ENCODE measurements around the gene MPL.

MPL gene

GRCh38 chr1:43306688-43307457 lies 30.7 kb upstream of the MPL start:
- DNase-seq: no peak

GRCh38 chr1:43307458-43308158 lies 30.0 kb upstream of the MPL start:
- no peak for DNase-seq

- no peak for DNase-seq
Measured at GRCh38 chr1:43308635-43309404, 28.8 kb upstream of the MPL start.

GRCh38 chr1:43309405-43310025 lies 28.1 kb upstream of the MPL start:
- no peak for DNase-seq

GRCh38 chr1:43311521-43311920 lies 26.1 kb upstream of the MPL start:
- no peak for DNase-seq

- no peak for DNase-seq
Measured at GRCh38 chr1:43312212-43312623, 25.4 kb upstream of the MPL start.

GRCh38 chr1:43312663-43313515 lies 24.7 kb upstream of the MPL start:
- no peak for DNase-seq

GRCh38 chr1:43313771-43314170 lies 23.8 kb upstream of the MPL start:
- no peak for DNase-seq

- no peak for DNase-seq
Measured at GRCh38 chr1:43314233-43314632, 23.4 kb upstream of the MPL start.

- no peak for DNase-seq
Measured at GRCh38 chr1:43315481-43315880, 22.1 kb upstream of the MPL start.

GRCh38 chr1:43315963-43316737 lies 21.5 kb upstream of the MPL start:
- DNase-seq: no peak

GRCh38 chr1:43316738-43317520 lies 20.7 kb upstream of the MPL start:
- no peak for DNase-seq

GRCh38 chr1:43317817-43318471 lies 19.7 kb upstream of the MPL start:
- no peak for DNase-seq

- no peak for DNase-seq
Measured at GRCh38 chr1:43318831-43319230, 18.8 kb upstream of the MPL start.

GRCh38 chr1:43319288-43319687 lies 18.3 kb upstream of the MPL start:
- DNase-seq: no peak

GRCh38 chr1:43319766-43320165 lies 17.9 kb upstream of the MPL start:
- DNase-seq: no peak

- no peak for DNase-seq
Measured at GRCh38 chr1:43321331-43321891, 16.2 kb upstream of the MPL start.

- DNase-seq: no peak
Measured at GRCh38 chr1:43322506-43322905, 15.1 kb upstream of the MPL start.

- DNase-seq: no peak
Measured at GRCh38 chr1:43324810-43325209, 12.8 kb upstream of the MPL start.

GRCh38 chr1:43325381-43325780 lies 12.2 kb upstream of the MPL start:
- DNase-seq: no peak
